Measurements from ENCODE around the gene BRAT1.

- TF ChIP-seq, protein P1, sequence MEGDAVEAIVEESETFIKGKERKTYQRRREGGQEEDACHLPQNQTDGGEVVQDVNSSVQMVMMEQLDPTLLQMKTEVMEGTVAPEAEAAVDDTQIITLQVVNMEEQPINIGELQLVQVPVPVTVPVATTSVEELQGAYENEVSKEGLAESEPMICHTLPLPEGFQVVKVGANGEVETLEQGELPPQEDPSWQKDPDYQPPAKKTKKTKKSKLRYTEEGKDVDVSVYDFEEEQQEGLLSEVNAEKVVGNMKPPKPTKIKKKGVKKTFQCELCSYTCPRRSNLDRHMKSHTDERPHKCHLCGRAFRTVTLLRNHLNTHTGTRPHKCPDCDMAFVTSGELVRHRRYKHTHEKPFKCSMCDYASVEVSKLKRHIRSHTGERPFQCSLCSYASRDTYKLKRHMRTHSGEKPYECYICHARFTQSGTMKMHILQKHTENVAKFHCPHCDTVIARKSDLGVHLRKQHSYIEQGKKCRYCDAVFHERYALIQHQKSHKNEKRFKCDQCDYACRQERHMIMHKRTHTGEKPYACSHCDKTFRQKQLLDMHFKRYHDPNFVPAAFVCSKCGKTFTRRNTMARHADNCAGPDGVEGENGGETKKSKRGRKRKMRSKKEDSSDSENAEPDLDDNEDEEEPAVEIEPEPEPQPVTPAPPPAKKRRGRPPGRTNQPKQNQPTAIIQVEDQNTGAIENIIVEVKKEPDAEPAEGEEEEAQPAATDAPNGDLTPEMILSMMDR (IDR thresholded peaks at IDR 0.05), result no peak
- no peak for TF ChIP-seq POLR2A (IDR thresholded peaks at IDR 0.05)
Measured at GRCh38 chr7:2517678-2518507, 37.4 kb downstream of the BRAT1 start.
